Hepatocyte (in vitro differentiated cells): Measurements from ENCODE around the gene KRT32. TPM values are rescaled to one million over a fixed set of nuclear protein-coding genes. Genes with fewer than 3 reads are reported as not detected.

Experiments
- DNase-seq: peaks from one replicate; pipeline ENCODE4 v3.0.0-alpha.2; 2016; ENCODE audit warnings: low spot score
- H2AFZ ChIP-seq: fragments of 200-600 bp; sonication (generic); 2 replicates; pipeline ENCODE4 v1.6.0; 2016; ENCODE audit warnings: antibody characterized with exemption, mild to moderate bottlenecking
- H3K27ac ChIP-seq: fragments of 200-600 bp; sonication (generic); 2 replicates; pipeline ENCODE4 v1.5.1; 2016; ENCODE audit warnings: mild to moderate bottlenecking
- H3K27me3 ChIP-seq: fragments of 200-600 bp; sonication (generic); 2 replicates; pipeline ENCODE4 v1.6.1; 2016
- H3K36me3 ChIP-seq: fragments of 200-600 bp; sonication (generic); replicated peaks from 2 replicates; pipeline ENCODE4 v1.5.1; 2016; ENCODE audit warnings: low read depth; ENCODE audit not compliant: insufficient read depth
- H3K4me1 ChIP-seq: fragments of 200-600 bp; sonication (generic); 2 replicates; pipeline ENCODE4 v1.5.1; 2016; ENCODE audit warnings: mild to moderate bottlenecking, moderate library complexity; ENCODE audit not compliant: insufficient read depth
- H3K4me2 ChIP-seq: fragments of 200-600 bp; sonication (generic); 2 replicates; pipeline ENCODE4 v1.6.0; 2016
- H3K4me3 ChIP-seq: fragments of 200-600 bp; sonication (generic); 2 replicates; pipeline ENCODE4 v1.5.1; 2016; ENCODE audit warnings: mild to moderate bottlenecking
- H3K79me2 ChIP-seq: fragments of 200-600 bp; sonication (generic); 2 replicates; pipeline ENCODE4 v1.6.0; 2017; ENCODE audit warnings: mild to moderate bottlenecking
- H3K9me2 ChIP-seq: fragments of 200-600 bp; sonication (generic); replicated peaks from 2 replicates; pipeline ENCODE4 v1.6.0; 2017; ENCODE audit warnings: mild to moderate bottlenecking; ENCODE audit not compliant: insufficient read depth
- H3K9me3 ChIP-seq: fragments of 200-600 bp; sonication (generic); 2 replicates; pipeline ENCODE4 v1.5.1; 2016; ENCODE audit warnings: low read depth, mild to moderate bottlenecking
- H4K20me1 ChIP-seq: fragments of 200-600 bp; sonication (generic); 2 replicates; pipeline ENCODE4 v1.6.0; 2016; ENCODE audit warnings: mild to moderate bottlenecking; ENCODE audit not compliant: insufficient read depth, poor library complexity, severe bottlenecking
- CTCF ChIP-seq: fragments of 200-600 bp; sonication (generic); IDR thresholded peaks from 2 replicates; pipeline ENCODE4 v1.5.1; 2016; ENCODE audit warnings: antibody characterized with exemption, mild to moderate bottlenecking; ENCODE audit not compliant: poor library complexity
- EZH2 ChIP-seq: fragments of 200-600 bp; sonication (generic); IDR thresholded peaks from 2 replicates; pipeline ENCODE4 v1.6.1; 2016; ENCODE audit warnings: antibody characterized with exemption, mild to moderate bottlenecking, borderline replicate concordance
- EZH2phosphoT487 ChIP-seq: fragments of 200-600 bp; sonication (generic); IDR thresholded peaks from one replicate; pipeline ENCODE4 v1.6.1; 2018; ENCODE audit warnings: antibody characterized with exemption, mild to moderate bottlenecking, low read depth, moderate library complexity; ENCODE audit not compliant: unreplicated experiment, severe bottlenecking
- WGBS: methylation state at CpG from one replicate; pipeline ENCODE4 v1.1.6; 2016; ENCODE audit warnings: low lambda C conversion rate; ENCODE audit errors: missing lambda C conversion rate; 5-methylcytosine and 5-hydroxymethylcytosine counted together
- polyA plus RNA-seq: library from polyadenylated mRNA; unstranded; fragments of >200 nt; fragmentation: Nextera tagmentation; extraction: Ambion mirVana; gene quantifications from 2 replicates; pipeline ENCODE4 v1.2.1, GENCODE V29; 2016
- total RNA-seq: library from RNA; depleted of rRNA; stranded (reverse); fragments of >200 nt; gene quantifications from 2 replicates; pipeline ENCODE4 v1.2.3, GENCODE V29; 2014

The KRT32 gene
- total and polyA plus RNA-seq, 2 experiments from 2014 or later, result not detected

GRCh38 chr17:41437769-41438168 is 29.4 kb downstream of the KRT32 start:
- no peak overlapping the region for H3K4me2 ChIP-seq
- no peaks in the 10 kb centered on the region for H3K4me1 ChIP-seq
- H3K9me3 ChIP-seq, result no peaks in the 10 kb centered on the region
- H3K9me2 ChIP-seq, result no peaks in the 10 kb centered on the region
- no peaks in the 10 kb centered on the region for H4K20me1 ChIP-seq
- DNase-seq, result no peak
- TF ChIP-seq CTCF (no peak), EZH2phosphoT487 (no peak), EZH2 (no peak)
- no peak overlapping the region for H3K4me3 ChIP-seq
- WGBS, result 86% methylated on average over 9 of the region's 9 CpGs
- no peaks in the 10 kb centered on the region for H3K27me3 ChIP-seq
- no peak overlapping the region for H3K27ac ChIP-seq
- H3K79me2 ChIP-seq, result no peaks in the 10 kb centered on the region
- H2AFZ ChIP-seq, result no peak overlapping the region
- H3K36me3 ChIP-seq, result no peaks in the 10 kb centered on the region

GRCh38 chr17:41437254-41437653 is 29.9 kb downstream of the KRT32 start:
- Histone ChIP-seq H4K20me1 (no peaks in the 10 kb centered on the region), H3K4me1 (no peaks in the 10 kb centered on the region), H3K27me3 (no peaks in the 10 kb centered on the region), H3K4me2 (no peak overlapping the region), H3K9me2 (no peaks in the 10 kb centered on the region), H3K4me3 (no peak overlapping the region), H3K79me2 (no peaks in the 10 kb centered on the region), H3K36me3 (no peaks in the 10 kb centered on the region), H3K27ac (no peak overlapping the region), H2AFZ (no peak overlapping the region), H3K9me3 (no peaks in the 10 kb centered on the region)
- no peak for DNase-seq
- TF ChIP-seq CTCF, result no peak
- no peak for TF ChIP-seq EZH2phosphoT487
- WGBS, result 93% methylated on average over 7 of the region's 7 CpGs

- H2AFZ ChIP-seq, result no peak overlapping the region
- no peak overlapping the region for H3K27ac ChIP-seq
- H4K20me1 ChIP-seq, result no peaks in the 10 kb centered on the region
- H3K9me3 ChIP-seq, result no peaks in the 10 kb centered on the region
- no peaks in the 10 kb centered on the region for H3K36me3 ChIP-seq
- no peak overlapping the region for H3K4me3 ChIP-seq
- H3K27me3 ChIP-seq, result no peaks in the 10 kb centered on the region
- 64% methylated on average over 5 of the region's 5 CpGs for WGBS
- TF ChIP-seq CTCF (no peak), EZH2 (no peak), EZH2phosphoT487 (no peak)
- no peaks in the 10 kb centered on the region for H3K79me2 ChIP-seq
- H3K4me1 ChIP-seq, result no peaks in the 10 kb centered on the region
- H3K4me2 ChIP-seq, result no peak overlapping the region
- no peaks in the 10 kb centered on the region for H3K9me2 ChIP-seq
- no peak for DNase-seq
These were observed 32.8 kb downstream of the KRT32 start for GRCh38 chr17:41434415-41434814.

GRCh38 chr17:41434005-41434404 is 33.2 kb downstream of the KRT32 start:
- TF ChIP-seq CTCF, result no peak
- TF ChIP-seq EZH2, result no peak
- TF ChIP-seq EZH2phosphoT487, result no peak
- Histone ChIP-seq H2AFZ (no peak overlapping the region), H3K4me3 (no peak overlapping the region)

More at GRCh38 chr17:41434005-41434404, 33.2 kb downstream of the KRT32 start:
- Histone ChIP-seq H3K4me1 (no peaks in the 10 kb centered on the region), H3K9me3 (no peaks in the 10 kb centered on the region), H3K36me3 (no peaks in the 10 kb centered on the region), H3K27me3 (no peaks in the 10 kb centered on the region), H4K20me1 (no peaks in the 10 kb centered on the region), H3K9me2 (no peaks in the 10 kb centered on the region), H3K27ac (no peak overlapping the region), H3K4me2 (no peak overlapping the region), H3K79me2 (no peaks in the 10 kb centered on the region)
- whole genome bisulfite sequencing, result 45% methylated on average over 4 of the region's 4 CpGs
- DNase-seq, result no peak
